Smooth muscle cell (in vitro differentiated cells): ENCODE measurements around the gene CFAP52. TPM values are rescaled to one million over a fixed set of nuclear protein-coding genes. Genes with fewer than 3 reads are reported as not detected.

Source experiments
- DNase-seq: peaks from one replicate; lab custom pipeline; 2025; ENCODE audit not compliant: unreplicated experiment; lab: John Stamatoyannopoulos, UW
- H2AFZ ChIP-seq: fragments of 200-600 bp; sonication (generic); 2 replicates; pipeline ENCODE4 v1.6.0; 2016; ENCODE audit warnings: antibody characterized with exemption, low read depth, mild to moderate bottlenecking
- H3F3A ChIP-seq: fragments of 200-600 bp; sonication (generic); 2 replicates; pipeline ENCODE4 v1.6.0; 2017; ENCODE audit warnings: antibody characterized with exemption, low read depth
- H3K27ac ChIP-seq: fragments of 200-600 bp; sonication (generic); 2 replicates; pipeline ENCODE4 v1.5.1; 2016; ENCODE audit warnings: low read depth, mild to moderate bottlenecking
- H3K27me3 ChIP-seq: fragments of 200-600 bp; sonication (generic); 2 replicates; pipeline ENCODE4 v1.6.1; 2016; ENCODE audit warnings: low read depth, mild to moderate bottlenecking
- H3K36me3 ChIP-seq: fragments of 200-600 bp; sonication (generic); 2 replicates; pipeline ENCODE4 v1.5.1; 2016; ENCODE audit warnings: low read depth
- H3K4me1 ChIP-seq: fragments of 200-600 bp; sonication (generic); 2 replicates; pipeline ENCODE4 v1.5.1; 2016; ENCODE audit warnings: low read depth
- H3K4me2 ChIP-seq: fragments of 200-600 bp; sonication (generic); 2 replicates; pipeline ENCODE4 v1.6.0; 2016; ENCODE audit warnings: mild to moderate bottlenecking
- H3K4me3 ChIP-seq: fragments of 200-600 bp; sonication (generic); 2 replicates; pipeline ENCODE4 v1.5.1; 2016; ENCODE audit warnings: mild to moderate bottlenecking
- H3K79me2 ChIP-seq: fragments of 200-600 bp; sonication (generic); 2 replicates; pipeline ENCODE4 v1.6.0; 2016; ENCODE audit warnings: low read depth, mild to moderate bottlenecking
- H3K9ac ChIP-seq: fragments of 200-600 bp; sonication (generic); 2 replicates; pipeline ENCODE4 v1.6.0; 2016; ENCODE audit warnings: low read depth
- H3K9me3 ChIP-seq: fragments of 200-600 bp; sonication (generic); replicated peaks from 2 replicates; pipeline ENCODE4 v1.5.1; 2016; ENCODE audit warnings: low read depth
- H4K20me1 ChIP-seq: fragments of 200-600 bp; sonication (generic); 2 replicates; pipeline ENCODE4 v1.6.0; 2016; ENCODE audit warnings: low read depth
- WGBS: methylation state at CpG from one replicate; pipeline ENCODE4 v1.1.7; 2016; ENCODE audit warnings: low lambda C conversion rate; 5-methylcytosine and 5-hydroxymethylcytosine counted together
- polyA plus RNA-seq: library from polyadenylated mRNA; unstranded; fragments of >200 nt; fragmentation: Nextera tagmentation; extraction: Ambion mirVana; gene quantifications from 2 replicates; pipeline ENCODE4 v1.2.1, GENCODE V29; 2016
- total RNA-seq: library from RNA; depleted of rRNA; stranded (reverse); fragments of >200 nt; gene quantifications from 2 replicates; pipeline ENCODE4 v1.2.3, GENCODE V29; 2014
- TF ChIP-seq, protein P1 (sequence below): fragments of 200-600 bp; sonication (generic); IDR thresholded peaks from 2 replicates; pipeline ENCODE4 v1.5.1; 2017; ENCODE audit warnings: borderline replicate concordance, mild to moderate bottlenecking, antibody characterized with exemption; ENCODE audit not compliant: insufficient read depth, poor library complexity, severe bottlenecking

Gene CFAP52
- total and polyA plus RNA-seq, 2 experiments from 2014 or later: not detected

DNA sequence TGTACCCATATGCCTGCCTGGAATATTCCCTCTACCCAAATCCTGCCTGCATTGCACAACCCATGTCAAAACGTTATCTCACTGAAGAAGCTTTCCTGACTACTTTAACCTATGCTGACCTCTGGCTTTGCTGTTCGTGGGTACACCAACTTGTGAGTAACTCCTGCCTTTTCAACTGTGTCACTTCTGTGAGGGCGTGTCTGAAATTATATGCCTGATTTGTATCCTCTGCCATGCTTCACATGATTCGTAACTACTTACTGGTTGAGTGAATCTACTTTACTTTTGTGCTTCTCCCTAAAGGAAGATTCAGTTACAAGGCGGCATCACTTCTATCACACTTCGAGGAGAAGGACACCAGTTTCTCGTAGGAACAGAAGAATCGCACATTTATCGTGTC, 35.6 kb downstream of the CFAP52 start:
- H2AFZ ChIP-seq: no peak overlapping the region
- H3K27me3 ChIP-seq: no peaks in the 10 kb centered on the region
- no peak overlapping the region for H3K27ac ChIP-seq
- no peak overlapping the region for H3K4me2 ChIP-seq
- no peaks in the 10 kb centered on the region for H3F3A ChIP-seq
- H3K79me2 ChIP-seq: no peaks in the 10 kb centered on the region
- no peaks in the 10 kb centered on the region for H4K20me1 ChIP-seq
- DNase-seq: no peak
- no peaks in the 10 kb centered on the region for H3K9me3 ChIP-seq
- no peaks in the 10 kb centered on the region for H3K4me1 ChIP-seq
- TF ChIP-seq, protein P1, sequence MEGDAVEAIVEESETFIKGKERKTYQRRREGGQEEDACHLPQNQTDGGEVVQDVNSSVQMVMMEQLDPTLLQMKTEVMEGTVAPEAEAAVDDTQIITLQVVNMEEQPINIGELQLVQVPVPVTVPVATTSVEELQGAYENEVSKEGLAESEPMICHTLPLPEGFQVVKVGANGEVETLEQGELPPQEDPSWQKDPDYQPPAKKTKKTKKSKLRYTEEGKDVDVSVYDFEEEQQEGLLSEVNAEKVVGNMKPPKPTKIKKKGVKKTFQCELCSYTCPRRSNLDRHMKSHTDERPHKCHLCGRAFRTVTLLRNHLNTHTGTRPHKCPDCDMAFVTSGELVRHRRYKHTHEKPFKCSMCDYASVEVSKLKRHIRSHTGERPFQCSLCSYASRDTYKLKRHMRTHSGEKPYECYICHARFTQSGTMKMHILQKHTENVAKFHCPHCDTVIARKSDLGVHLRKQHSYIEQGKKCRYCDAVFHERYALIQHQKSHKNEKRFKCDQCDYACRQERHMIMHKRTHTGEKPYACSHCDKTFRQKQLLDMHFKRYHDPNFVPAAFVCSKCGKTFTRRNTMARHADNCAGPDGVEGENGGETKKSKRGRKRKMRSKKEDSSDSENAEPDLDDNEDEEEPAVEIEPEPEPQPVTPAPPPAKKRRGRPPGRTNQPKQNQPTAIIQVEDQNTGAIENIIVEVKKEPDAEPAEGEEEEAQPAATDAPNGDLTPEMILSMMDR: no peak
- H3K9ac ChIP-seq: no peak overlapping the region
- H3K36me3 ChIP-seq: no peaks in the 10 kb centered on the region
- no peak overlapping the region for H3K4me3 ChIP-seq
- 89% methylated on average over 9 of the region's 9 CpGs for WGBS

DNA sequence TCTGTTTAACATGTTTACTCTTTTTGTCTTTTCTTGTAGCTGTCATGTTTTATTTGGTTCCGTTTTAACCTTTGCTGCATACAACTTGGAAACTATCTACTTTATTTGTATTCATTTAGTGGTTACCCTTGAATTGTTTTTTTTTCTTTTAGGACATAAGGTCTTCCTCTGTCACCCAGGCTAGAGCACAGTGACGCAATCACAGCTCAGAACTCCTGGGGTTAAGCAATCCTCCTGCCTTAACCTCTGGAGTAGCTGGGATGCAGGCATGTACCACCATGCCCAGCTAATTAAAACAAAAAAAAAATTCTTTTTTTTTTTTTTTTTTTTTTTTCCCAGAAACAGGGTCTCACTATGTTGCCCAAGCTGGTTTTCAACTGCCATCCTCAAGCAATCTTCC, 39.0 kb downstream of the CFAP52 start:
- Histone ChIP-seq H3K9ac (no peak overlapping the region), H4K20me1 (no peaks in the 10 kb centered on the region), H3K79me2 (no peaks in the 10 kb centered on the region), H3K4me2 (no peak overlapping the region), H3F3A (no peaks in the 10 kb centered on the region), H3K4me1 (no peaks in the 10 kb centered on the region), H3K36me3 (no peaks in the 10 kb centered on the region), H3K27me3 (no peaks in the 10 kb centered on the region), H3K4me3 (no peak overlapping the region), H3K27ac (no peak overlapping the region), H2AFZ (no peak overlapping the region), H3K9me3 (no peaks in the 10 kb centered on the region)
- TF ChIP-seq, protein P1: no peak
- DNase-seq: no peak
- 48% methylated on average over 2 of the region's 2 CpGs for WGBS

DNA sequence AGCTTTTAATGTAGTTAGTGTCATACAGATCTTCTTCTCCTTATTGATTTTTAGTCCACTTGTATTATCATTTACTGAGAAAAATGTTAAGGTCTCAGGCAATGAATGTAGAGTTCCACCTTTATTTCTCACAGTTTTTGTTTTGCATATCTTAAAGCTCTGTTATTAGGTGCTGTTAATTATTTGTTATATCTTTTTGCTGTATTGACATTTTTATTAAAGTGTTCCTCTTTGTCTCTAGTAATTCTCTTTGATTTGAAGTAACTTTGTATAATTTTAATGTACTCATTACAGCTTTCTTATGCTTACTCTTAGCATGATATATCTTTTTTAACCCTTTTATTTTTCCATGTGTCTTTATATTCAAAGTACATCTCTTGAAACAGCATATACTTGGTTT, 46.5 kb downstream of the CFAP52 start:
- Histone ChIP-seq H3K4me3 (no peak overlapping the region), H3K36me3 (no peaks in the 10 kb centered on the region), H3K9me3 (no peaks in the 10 kb centered on the region)

DNA sequence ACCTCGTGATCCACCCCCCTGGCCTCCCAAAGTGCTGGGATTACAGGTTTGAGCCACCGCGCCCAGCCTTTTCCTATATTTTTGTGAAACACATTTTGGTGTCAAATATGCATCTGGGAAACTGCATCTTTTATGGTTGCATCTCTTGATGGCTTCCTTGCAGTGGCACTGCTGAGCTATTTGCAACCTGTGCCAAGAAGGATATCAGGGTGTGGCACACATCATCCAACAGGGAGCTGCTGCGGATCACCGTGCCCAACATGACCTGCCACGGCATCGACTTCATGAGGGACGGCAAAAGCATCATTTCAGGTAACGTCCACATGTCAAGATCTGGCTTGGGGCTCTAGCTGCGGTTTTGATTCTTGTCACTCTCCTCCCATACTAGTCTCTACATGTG, 52.1 kb downstream of the CFAP52 start:
- Histone ChIP-seq H3K27ac (no peak overlapping the region), H2AFZ (no peak overlapping the region), H3K79me2 (no peaks in the 10 kb centered on the region), H3K9ac (no peak overlapping the region), H3F3A (no peaks in the 10 kb centered on the region), H3K36me3 (no peaks in the 10 kb centered on the region), H3K9me3 (no peaks in the 10 kb centered on the region), H4K20me1 (no peaks in the 10 kb centered on the region), H3K4me3 (no peak overlapping the region), H3K27me3 (peaks cover 4% of the 10 kb centered on the region), H3K4me1 (no peaks in the 10 kb centered on the region), H3K4me2 (no peak overlapping the region)
- 95% methylated on average over 10 of the region's 10 CpGs for WGBS
- no peak for DNase-seq
- TF ChIP-seq, protein P1: no peak

More for the DNA sequence above, 46.5 kb downstream of the CFAP52 start:
- TF ChIP-seq, protein P1: no peak
- H3K27me3 ChIP-seq: no peaks in the 10 kb centered on the region
- no peak overlapping the region for H3K9ac ChIP-seq
- H3K79me2 ChIP-seq: no peaks in the 10 kb centered on the region
- no peak overlapping the region for H3K27ac ChIP-seq
- no peaks in the 10 kb centered on the region for H3K4me1 ChIP-seq
- no peaks in the 10 kb centered on the region for H4K20me1 ChIP-seq
- H3F3A ChIP-seq: no peaks in the 10 kb centered on the region
- DNase-seq: no peak
- no peak overlapping the region for H2AFZ ChIP-seq
- no peak overlapping the region for H3K4me2 ChIP-seq
